ENCODE measurements around the gene IQGAP2.

- TF ChIP-seq EZH2 (IDR thresholded peaks at IDR 0.05; ENCODE audit: borderline replicate concordance, insufficient read depth, low read depth, low read length, poor library complexity, severe bottlenecking) (no peak), CTCF (IDR thresholded peaks at IDR 0.05) (no peak)
Observed at GRCh38 chr5:76704131-76704663, 301.1 kb downstream of the IQGAP2 start.
